ENCODE results near the gene CDC25A. TPM values are rescaled to one million over a fixed set of nuclear protein-coding genes. Genes with fewer than 3 reads are reported as not detected.

CDC25A gene
- total and polyA plus RNA-seq, 9 of the 15 experiments (the other 6 are each of a cell fraction or from before 2014, with no cell fraction given) = 3.4 to 61.3 (median 51.8) TPM

- in situ Hi-C loops (cut with MboI) (no loop called here), intact Hi-C loops (cut with micrococcal nuclease) (no loop called here)
- POLR2A ChIA-PET = no interaction called here
- H2AFZ ChIP-seq (ENCODE audit: low read depth, low read length) = no peak overlapping the region
- no peak overlapping the region for H3K27ac ChIP-seq (ENCODE audit: extremely low read depth, low read depth, low read length)
- no peaks in the 10 kb centered on the region; a peak in 1 of 5 replicates for H3K27me3 ChIP-seq (ENCODE audit: control insufficient read depth in 2 of 2, insufficient read depth in 2 of 2, low read length in 2 of 2)
- H4K20me1 ChIP-seq (replicated peaks; ENCODE audit: control insufficient read depth, insufficient read depth, low read length) = 0 out of 2 replicates have a peak, but pooled peaks cover 5% of the 10 kb centered on the region
- no peaks in the 10 kb centered on the region for H3K9me3 ChIP-seq (replicated peaks; ENCODE audit: control insufficient read depth, insufficient read depth, low read depth, low read length)
- FAIRE-seq (peak; percentile 29), ATAC-seq (no peak), DNase-seq (ENCODE audit: extremely low read depth in 1 of 4, low spot score in 3 of 4) (peak in 2 of 4 experiments; percentile 5 to 10)
- no peak overlapping the region for H3K4me2 ChIP-seq (ENCODE audit: insufficient read depth, low read length)
- no TSS peak for BruUV-seq (replicated peaks)
- no peaks in the 10 kb centered on the region; a peak in 1 of 5 replicates for H3K4me1 ChIP-seq (replicated peaks in 1 of 2; ENCODE audit: control insufficient read depth in 2 of 2, insufficient read depth in 2 of 2, low read length in 2 of 2)
- peaks cover 96% of the 10 kb centered on the region for H3K36me3 ChIP-seq (ENCODE audit: control insufficient read depth, insufficient read depth, low read length)
- peaks cover 51% of the 10 kb centered on the region for H3K79me2 ChIP-seq (ENCODE audit: control insufficient read depth, insufficient read depth, low read length)
- CTCF ChIA-PET (ENCODE audit: low intra/inter-chr PET ratio) = no interaction called here
- 62% methylated on average over 5 of the region's 5 CpGs for WGBS (ENCODE audit: insufficient coverage, low coverage, missing lambda C conversion rate)
- H3K9me1 ChIP-seq (ENCODE audit: control insufficient read depth, insufficient read depth, low read length) = no peaks in the 10 kb centered on the region
- H3K4me3 ChIP-seq = no peak overlapping the region
- peak overlapping the region in 1 of 2 experiments; percentile 37; a peak in 1 of 4 replicates for H3K9ac ChIP-seq (ENCODE audit: insufficient read depth in 1 of 2, low read depth in 2 of 2, low read length in 2 of 2)
- no peak for TF ChIP-seq ETS1 (conservative IDR thresholded peaks at IDR 0.05; ENCODE audit: control insufficient read depth, low read depth, low read length)
- TF ChIP-seq MEF2D (tag; conservative IDR thresholded peaks at IDR 0.05; ENCODE audit: low read depth) = no peak
- peak; percentile 74; the same call in 1 of the 2 replicates for TF ChIP-seq HOXB6 (CRISPR knock-in tag; IDR thresholded peaks at IDR 0.05; ENCODE audit: borderline replicate concordance)
- no peak for TF ChIP-seq ZNF184 (CRISPR knock-in tag; IDR thresholded peaks at IDR 0.05)
- no peak for TF ChIP-seq ARID4B (CRISPR knock-in tag; IDR thresholded peaks at IDR 0.05)
- TF ChIP-seq TSHZ1 (CRISPR knock-in tag; IDR thresholded peaks at IDR 0.05) = no peak
- no peak for TF ChIP-seq ZHX1 (conservative IDR thresholded peaks at IDR 0.05; ENCODE audit: low read length)
- no peak for TF ChIP-seq ZNF431 (CRISPR knock-in tag; IDR thresholded peaks at IDR 0.05)
Measured at GRCh38 chr3:48180531-48181253, 7.5 kb downstream of the CDC25A start.
